Stimulated activated CD8-positive, alpha-beta memory T cell treated with anti-CD3 and anti-CD28 coated beads, Interleukin-15, amount 100 ng/mL, for 4 hours (primary cell): Measurements from ENCODE around the gene ADRA2B.
"Not testable (repeated sequence)": the region's sequence is repeated elsewhere in the genome, so short reads cannot be mapped to it uniquely, and the experiment has no call there.

Experiments
- DNase-seq, 2 donors: peaks; one replicate each; pipeline ENCODE4 v3.0.0-alpha.2; 2020; ENCODE audit warnings: low read depth in 2 of 2

The ADRA2B gene

DNA sequence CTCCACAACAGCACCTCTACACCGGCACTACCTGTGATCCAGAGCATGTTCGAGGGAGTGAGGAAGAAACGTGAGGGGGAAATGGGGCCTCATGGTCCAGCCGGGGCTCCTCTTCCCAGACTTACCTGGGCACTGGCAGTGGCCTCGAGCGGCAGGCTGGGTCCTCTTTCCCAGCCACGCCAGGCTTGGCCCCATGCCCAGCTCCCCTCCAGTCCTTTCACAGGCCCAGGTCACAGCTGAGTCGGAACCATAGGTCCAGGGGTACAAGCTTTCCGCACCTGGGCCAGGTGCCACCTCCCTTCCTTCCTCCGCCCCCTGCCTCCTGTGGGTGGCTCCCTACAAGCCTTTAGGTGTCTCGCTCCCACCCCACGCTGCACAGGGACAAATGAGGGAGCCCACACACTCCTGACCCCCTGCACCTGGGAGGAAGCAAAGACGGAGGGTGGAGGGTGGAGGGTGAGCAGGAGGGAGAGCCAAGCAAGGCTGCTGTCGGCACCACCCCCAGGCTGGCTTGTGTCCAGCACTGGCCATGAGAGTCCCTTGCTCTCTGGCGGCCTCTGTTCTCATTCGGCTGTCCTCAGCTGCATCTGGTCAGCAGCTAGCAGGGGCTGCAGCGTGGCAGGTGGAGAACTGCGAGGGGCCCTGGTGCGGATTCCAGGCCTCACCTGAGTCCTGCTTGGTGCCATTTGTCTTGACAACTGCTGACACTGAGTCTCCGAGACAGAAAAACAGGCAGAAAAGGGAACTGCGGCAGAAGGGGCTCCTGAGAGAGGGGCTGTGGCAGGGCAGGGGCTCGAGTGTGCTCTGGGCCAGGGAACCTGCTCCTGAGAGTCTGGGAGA, 26.8 kb downstream of the ADRA2B start:
- no peak for DNase-seq

GRCh38 chr2:96088340-96089335, 27.7 kb downstream of the ADRA2B start:
- DNase-seq, result no peak

DNA sequence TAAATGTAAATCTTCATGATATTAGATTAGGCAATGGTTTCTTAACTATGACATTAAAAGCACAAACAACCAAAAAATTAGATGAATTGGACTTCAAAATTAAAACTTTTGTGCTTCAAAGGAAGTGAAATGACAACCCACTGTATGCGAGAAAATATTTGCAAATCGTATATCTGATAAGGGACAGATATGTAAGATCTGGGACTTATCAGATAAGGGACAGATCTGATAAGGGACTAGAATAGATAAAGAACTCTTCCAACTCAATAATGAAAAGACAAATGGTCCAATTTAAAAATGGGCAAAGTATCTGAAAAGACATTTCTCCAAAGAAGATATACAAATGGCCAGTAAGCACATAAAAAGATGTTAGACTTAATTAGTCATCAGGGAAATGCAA, 29.2 kb downstream of the ADRA2B start:
- no peak for DNase-seq

- no peak for DNase-seq
Observed at GRCh38 chr2:96085541-96086355, 30.6 kb downstream of the ADRA2B start.

DNA sequence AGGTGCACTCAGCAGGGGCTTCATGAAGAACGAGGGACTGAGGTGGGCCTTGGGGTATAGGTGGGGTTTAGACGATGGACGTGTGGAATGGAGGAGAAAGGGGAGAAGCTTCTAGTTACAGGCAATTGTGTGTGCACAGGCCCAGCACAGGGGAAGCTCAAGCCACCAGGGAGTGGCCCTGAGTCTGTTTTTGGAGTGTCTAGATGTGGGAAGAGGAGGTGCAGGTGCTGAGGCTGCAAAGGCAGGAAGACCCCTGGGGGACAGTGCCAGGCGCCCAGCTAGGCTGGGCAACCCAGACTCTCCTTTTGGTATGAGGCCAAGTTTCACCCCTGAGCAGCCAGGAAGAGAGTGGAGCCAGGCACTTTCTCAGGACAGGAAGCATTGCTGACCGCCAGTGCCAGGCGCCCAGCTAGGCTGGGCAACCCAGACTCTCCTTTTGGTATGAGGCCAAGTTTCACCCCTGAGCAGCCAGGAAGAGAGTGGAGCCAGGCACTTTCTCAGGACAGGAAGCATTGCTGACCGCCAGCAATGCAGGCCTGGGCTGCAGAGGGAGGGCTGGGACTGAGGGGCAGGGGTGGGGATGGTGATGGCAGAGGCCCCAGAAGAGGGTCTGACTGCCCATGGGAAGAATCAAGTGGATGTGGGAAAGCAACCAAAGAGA, 31.4 kb downstream of the ADRA2B start:
- not testable (repeated sequence) for DNase-seq

DNA sequence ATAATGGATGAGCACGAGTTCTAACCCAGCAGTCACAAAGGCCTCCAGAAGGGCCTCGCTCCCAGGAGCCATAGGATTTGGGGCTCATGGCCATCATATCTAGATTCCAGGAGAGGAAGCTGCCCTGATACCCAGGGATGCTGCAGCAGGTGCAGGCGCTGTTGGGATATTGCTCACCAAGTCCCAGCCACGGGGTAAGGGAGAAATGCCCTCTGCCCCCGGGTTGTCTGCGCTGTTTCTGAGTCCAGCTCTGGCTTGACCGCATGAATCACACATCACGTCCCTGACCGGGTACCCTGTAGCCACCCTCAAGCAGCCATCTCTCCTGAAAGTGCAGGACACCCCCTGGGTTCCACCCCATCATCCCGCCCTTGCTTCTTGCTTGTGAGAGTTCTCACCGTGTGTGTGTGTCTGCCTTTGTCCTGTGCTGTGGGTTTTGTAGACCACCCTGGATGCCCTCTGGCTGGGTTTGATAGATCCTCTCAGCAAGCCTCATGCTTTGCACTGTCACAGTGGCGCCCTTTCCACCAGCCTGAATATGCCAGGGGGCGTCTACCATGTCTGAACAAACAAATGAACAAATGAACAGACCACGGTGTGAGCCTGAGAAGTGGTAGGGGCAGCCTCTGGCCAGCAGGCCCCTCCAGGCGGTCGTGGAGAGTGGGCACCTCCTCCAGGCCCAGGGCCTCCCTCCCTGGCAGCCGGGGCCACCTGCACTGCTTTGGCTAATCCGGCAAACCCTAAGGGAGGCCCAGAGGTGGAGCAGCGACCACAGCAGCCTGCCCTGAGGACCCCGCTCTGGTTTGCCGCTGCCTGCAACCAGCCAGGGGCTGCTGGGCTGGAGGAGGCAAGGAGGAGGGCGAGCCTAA, 32.1 kb downstream of the ADRA2B start:
- DNase-seq, result no peak

DNA sequence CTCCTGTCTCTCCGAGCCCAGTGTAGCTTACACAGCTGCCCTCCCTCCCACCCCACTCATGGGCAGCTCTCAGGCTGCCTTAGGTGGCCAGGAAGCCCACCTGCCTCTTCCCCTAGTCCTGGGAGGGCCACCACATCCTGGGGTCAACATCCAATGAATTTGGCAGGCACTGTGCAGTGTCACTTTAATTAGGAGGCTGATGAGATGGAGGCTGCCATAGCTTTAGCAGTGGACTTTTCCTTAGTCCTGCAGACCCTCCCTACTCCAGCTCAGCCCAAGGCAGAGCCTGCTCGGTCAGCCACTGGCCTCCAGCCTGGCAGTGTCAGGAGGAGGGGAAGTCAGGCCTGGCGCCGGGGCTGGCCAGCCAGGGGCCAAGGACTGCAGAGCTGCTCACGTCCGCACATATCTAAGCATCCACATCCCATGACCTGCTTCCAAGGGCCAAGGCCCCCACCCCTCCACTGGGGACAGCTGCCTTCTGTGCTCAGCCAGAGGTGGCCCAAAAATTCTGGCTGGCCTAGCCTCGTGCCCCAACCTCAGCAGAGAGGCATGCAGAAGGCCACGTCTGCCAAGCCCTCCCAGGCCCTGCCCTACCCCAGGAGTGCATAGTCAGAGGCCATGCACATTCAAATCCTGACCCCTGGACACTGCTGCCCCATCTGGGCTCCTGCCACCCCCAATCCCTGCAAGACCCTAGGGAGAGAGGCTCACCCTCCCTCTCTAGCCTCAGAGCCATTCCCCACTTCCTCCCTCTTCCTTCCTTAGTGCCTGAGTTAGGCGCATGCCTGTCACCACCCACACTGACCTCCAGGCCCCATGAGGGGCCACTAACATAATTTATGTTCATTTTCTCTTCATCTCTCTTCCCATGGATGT, 33.1 kb downstream of the ADRA2B start:
- DNase-seq, result no peak

DNA sequence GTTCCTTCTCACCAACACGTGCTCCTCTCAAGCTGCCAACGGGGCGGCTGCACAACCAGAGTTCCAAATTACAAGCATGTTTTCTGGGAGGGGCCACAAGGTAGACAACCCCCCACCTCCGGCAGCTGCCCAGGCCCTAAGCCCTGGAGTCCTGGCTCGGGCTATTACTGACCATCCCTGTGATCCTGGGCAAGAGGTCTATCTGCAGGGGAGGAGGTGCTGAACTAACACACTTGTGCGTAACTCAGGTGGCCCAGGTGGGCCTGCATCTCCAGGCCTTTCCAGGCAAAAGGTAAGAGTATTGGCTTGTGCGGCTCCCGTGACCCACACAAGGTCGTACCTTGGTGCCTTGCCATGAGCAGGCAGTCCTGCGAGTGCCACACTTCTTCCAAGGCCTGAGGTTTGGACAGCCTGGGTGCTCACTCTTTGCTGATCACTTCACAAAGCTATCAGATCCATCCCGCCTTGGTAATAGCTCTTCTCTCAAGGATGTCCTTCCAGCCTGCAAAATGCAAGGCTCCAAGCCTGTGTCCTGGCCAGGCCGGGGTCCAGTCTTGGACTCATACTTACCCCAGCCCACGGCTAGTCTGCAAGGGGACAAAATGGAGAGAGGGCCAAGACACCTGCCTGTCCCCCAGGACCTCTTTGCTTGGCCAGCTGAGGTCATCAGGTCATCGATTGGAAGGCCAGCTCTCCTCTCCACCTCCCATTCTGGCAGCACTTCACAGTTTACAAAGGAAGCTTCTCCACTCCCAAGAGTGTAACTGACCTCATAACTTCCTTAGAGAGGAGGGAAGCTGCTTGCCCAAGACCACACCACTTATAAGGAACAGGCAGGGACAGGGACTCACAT, 33.9 kb downstream of the ADRA2B start:
- DNase-seq, result no peak

DNA sequence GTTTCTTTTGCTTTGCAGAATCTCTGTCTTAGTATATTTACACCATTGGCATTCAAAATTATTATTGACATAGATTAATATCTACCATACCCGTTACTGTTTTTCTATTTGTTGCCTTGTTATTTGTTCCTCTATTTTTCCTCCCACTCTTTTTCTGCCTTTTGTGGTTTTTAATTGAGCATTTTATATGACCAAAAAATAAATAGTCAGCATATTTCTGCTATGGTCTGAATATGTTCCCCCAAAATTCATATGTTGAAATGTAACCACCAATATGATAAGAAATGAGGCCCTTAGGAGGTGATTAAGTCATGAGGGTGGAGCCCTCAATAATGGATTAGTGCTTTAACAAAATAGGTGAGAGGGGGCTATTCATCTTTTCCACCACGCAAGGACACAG, 35.3 kb downstream of the ADRA2B start:
- no peak for DNase-seq

DNA sequence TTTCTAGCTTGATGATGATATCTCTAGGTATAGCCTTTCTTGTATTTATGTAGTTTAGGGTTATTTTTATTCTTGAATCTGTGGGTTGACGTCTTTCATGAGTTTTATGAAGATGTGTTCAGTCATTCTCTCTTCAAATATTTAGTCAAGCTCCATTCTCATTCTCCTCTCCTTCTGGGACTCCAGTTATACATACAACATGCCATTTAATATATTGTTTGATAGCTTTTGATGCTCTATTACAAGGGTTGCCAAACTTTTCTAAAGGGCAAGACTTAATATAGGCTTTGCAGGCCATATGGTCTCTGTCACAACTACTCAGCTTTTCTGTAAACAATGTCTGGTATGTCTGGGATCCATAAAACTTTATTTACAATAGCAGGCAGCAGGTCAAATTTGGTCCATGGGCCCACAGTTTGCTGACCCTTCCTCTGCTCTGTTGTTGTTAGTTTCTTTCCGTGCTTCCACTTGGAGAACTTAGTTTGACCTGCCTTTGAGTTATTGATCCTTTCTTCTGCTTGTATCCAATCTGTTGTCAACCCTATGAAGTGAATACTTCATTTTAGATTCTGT, 41.1 kb downstream of the ADRA2B start:
- no peak for DNase-seq

DNA sequence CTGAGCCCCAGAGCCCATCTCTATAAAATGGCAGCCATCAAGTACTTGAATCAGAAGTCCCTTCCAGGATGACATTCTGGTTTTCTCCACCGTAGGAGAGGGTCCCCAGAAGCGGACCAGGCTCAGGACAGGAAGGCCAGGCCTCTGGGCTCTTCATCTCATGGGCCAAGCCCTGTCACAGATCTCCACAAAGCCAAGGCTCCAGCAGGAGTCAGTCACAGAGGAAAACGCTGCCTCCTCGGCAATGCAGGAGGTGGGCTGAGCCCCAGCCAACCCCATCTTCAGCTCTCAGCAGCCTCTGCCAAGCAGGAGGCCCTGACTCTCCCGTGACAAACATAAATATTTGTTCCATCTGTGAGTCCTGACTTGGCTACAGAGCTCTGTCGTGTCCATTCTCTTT, 42.2 kb downstream of the ADRA2B start:
- no peak for DNase-seq

- no peak for DNase-seq
Observed at GRCh38 chr2:96073170-96073775, 43.1 kb downstream of the ADRA2B start.

GRCh38 chr2:96072746-96073145, 43.6 kb downstream of the ADRA2B start:
- no peak for DNase-seq

DNA sequence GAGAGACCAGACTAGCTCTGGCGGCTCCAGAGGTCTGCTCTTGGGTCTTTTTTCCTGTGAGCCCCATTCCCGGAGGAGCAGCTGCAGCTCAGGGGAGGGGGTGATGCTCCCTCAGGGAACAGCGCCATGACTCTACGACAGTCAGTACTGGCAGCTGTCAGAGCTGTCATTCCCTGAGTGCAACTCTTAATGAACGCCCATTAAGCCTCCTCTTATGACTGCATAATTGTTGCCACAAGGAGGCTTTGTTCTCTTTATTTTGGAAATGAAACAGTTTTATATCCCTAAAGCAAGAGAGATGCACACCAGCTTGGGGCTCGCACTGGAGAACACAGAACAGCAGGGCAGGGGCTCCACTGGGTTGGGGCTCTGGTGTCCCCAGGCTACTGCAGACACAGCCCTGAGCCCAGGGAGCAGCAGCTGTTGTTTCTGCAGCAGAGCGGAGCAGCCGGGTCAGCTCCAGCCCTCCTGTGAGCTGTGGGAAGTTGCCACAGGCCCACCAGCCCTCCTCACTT, 44.3 kb downstream of the ADRA2B start:
- not testable (repeated sequence) for DNase-seq

DNA sequence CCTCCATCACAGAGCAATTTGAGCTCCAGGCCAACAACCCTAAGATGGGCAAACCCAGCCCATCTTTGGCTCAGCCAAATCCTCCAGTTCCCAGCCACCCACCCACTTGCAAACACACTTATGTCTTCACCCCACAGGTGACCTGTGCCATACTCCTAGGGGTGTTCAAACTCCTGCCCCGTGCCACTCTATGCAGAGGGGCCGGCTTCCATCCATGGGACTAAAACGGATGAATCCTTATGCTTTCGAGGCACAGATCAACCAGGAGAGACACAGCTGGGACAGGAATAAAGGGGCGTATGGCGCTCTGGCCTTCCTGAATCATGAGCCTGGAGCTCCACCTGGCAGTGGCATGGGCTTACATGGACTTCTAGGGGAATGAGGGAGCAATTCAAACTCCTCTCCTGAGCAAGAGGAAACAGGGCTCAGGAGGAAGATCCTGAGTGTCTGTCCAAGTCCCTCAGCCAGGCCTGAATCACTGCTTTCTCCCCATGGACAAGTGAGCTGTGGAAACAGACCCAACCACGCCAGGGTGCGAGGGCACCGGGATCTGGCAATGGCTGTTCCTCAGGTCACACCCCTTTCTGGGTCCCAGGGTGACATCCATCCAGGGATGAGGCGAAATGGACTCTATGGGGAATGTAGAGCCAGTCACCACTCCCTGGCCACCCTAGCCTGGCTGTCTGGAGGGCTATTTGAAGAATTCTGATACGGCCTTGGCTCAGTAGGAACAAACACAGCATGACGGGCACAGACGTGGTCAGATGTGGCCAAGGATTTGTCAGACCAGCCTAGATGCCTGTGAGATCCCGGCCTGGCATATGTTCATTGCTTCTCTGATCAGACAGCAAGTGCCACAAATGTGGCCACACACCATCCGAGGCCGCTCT, 45.0 kb downstream of the ADRA2B start:
- DNase-seq, result not testable (repeated sequence)

- not testable (repeated sequence) for DNase-seq
Observed at GRCh38 chr2:96070351-96070750, 46.0 kb downstream of the ADRA2B start.
